H1 (cell line): Measurements from ENCODE around the gene DDX23. TPM values are rescaled to one million over a fixed set of nuclear protein-coding genes. Genes with fewer than 3 reads are reported as not detected.

Experiments
- EP300 ChIP-seq, 2 experiments: IDR thresholded peaks; 1 replicate in 1 of 2; 2 replicates in 1 of 2; pipeline ENCODE4 v1.6.1; 2011 to 2012; ENCODE audit warnings: low read depth in 2 of 2, low read length in 2 of 2, mild to moderate bottlenecking in 2 of 2, borderline replicate concordance in 1 of 2, inconsistent platforms in 1 of 2, moderate library complexity in 1 of 2
- YY1 ChIP-seq: IDR thresholded peaks from 2 replicates; pipeline ENCODE4 v1.6.1; 2011; ENCODE audit warnings: low read depth, mild to moderate bottlenecking, low read length
- polyA plus RNA-seq, 7 experiments: library from polyadenylated mRNA; depleted of rRNA in 3 of 7; stranded (reverse) in 5 of 7; unstranded in 2 of 7; fragments of >200 nt in 5 of 7; fragments of 200-250 nt in 2 of 7; gene quantifications; 1 replicate in 5 of 7; 2 replicates in 1 of 7; 4 replicates in 1 of 7; pipeline versions ENCODE4 v1.2.1 to v1.2.3, GENCODE V29; 2011 to 2013; ENCODE audit warnings: missing spikeins in 2 of 7, mixed read lengths in 2 of 7
- total RNA-seq: library from RNA; stranded (reverse); fragmentation: NEBNext Ultra II Directional; extraction: Animal tissue kit (Norgen Biotek cat#: 25700); gene quantifications from 2 replicates; pipeline ENCODE4 v1.2.1, GENCODE V29; 2021

DDX23 gene
- total and polyA plus RNA-seq, 2 of the 8 experiments (the other 6 are each of a cell fraction or from before 2014, with no cell fraction given), result 43.5 to 107 TPM

DNA sequence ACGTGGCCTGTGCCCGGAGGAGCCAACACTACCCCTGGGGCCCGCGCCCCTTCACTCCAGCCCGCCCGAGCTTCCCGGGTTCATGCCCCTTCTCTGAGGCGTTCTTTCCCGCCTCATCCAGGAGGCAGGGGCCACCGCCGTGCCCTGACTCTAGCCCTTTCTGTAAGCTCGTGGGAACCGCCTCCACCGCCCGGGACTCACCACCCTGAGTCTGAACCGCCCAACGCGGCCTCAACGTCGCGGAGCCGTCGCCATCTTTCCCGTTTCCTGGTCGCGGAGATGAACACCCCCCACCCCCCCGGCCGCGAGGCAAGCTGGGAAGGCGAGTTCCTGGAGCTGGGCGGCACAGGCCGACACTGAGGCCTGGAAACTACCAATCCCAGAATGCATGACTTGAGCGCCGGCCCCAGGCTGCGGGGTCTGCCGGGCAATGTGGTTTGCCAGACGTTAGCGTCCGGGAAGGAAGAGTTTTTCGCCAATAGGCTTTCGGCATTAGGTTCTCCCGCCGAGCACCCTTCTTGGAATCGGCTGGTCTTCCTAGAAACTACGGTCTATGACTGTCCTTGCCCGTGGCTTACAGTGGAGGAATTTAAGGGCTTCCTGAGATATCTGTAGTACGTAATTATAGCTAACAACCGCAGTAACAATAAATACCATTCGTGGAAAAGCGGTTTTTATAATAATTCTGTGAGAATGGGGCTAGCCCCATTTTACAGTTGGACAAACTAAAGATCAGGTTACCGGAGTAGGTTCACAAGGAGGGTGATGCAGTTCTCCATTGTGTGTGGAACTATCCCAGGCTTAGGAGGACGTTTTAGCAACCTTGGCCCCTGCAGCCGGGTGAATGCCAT is at the start of gene DDX23 (continued):
- TF ChIP-seq EP300 (IDR thresholded peaks at IDR 0.05; ENCODE audit: borderline replicate concordance in 1 of 2, low read depth in 2 of 2, low read length in 2 of 2), result no peak
- TF ChIP-seq YY1, result peak; percentile 96
